CD4-positive, alpha-beta T cell treated with Interleukin-17A for 1 hour (primary cell): ENCODE results near the gene KRT35.

Experiments
- DNase-seq: peaks from one replicate; pipeline ENCODE4 v3.0.0-alpha.2; 2020

KRT35 gene

GRCh38 chr17:41481036-41481435 lies at the start of gene KRT35:
Gene KRT35 (minus strand): TSS chr17:41481151. CDS start chr17:41481097, 54 bp downstream.
- DNase-seq: no peak

- no peak for DNase-seq
These were observed 49.4 kb upstream of the KRT35 start for GRCh38 chr17:41530062-41531048.

GRCh38 chr17:41529491-41529915 lies 48.6 kb upstream of the KRT35 start:
- no peak for DNase-seq

- no peak for DNase-seq
These were observed 48.0 kb upstream of the KRT35 start for GRCh38 chr17:41528959-41529353.

- DNase-seq: no peak
These were observed 46.4 kb upstream of the KRT35 start for GRCh38 chr17:41527063-41528023.

- no peak for DNase-seq
These were observed 43.3 kb upstream of the KRT35 start for GRCh38 chr17:41524261-41524660.

- DNase-seq: no peak
These were observed 42.8 kb upstream of the KRT35 start for GRCh38 chr17:41523787-41524186.

GRCh38 chr17:41523225-41523593 lies 42.3 kb upstream of the KRT35 start:
- no peak for DNase-seq

- DNase-seq: no peak
These were observed 41.6 kb upstream of the KRT35 start for GRCh38 chr17:41522301-41523224.

GRCh38 chr17:41521574-41522261 lies 40.8 kb upstream of the KRT35 start:
- no peak for DNase-seq

- DNase-seq: no peak
These were observed 40.0 kb upstream of the KRT35 start for GRCh38 chr17:41520821-41521521.

- DNase-seq: no peak
These were observed 38.7 kb upstream of the KRT35 start for GRCh38 chr17:41519501-41520224.

GRCh38 chr17:41518789-41519449 lies 38.0 kb upstream of the KRT35 start, which contains the start of gene KRT15:
Gene KRT15 (minus strand): TSS chr17:41518890. CDS start chr17:41518827, 63 bp downstream.
- no peak for DNase-seq

GRCh38 chr17:41518031-41518430 lies 37.1 kb upstream of the KRT35 start:
- DNase-seq: no peak

GRCh38 chr17:41516830-41517283 lies 35.9 kb upstream of the KRT35 start:
- DNase-seq: no peak

GRCh38 chr17:41516147-41516829 lies 35.3 kb upstream of the KRT35 start:
- no peak for DNase-seq

- DNase-seq: no peak
These were observed 32.2 kb upstream of the KRT35 start for GRCh38 chr17:41513168-41513547.

- no peak for DNase-seq
These were observed 31.7 kb upstream of the KRT35 start for GRCh38 chr17:41512546-41513167.
